HEK293 (cell line): ENCODE results near the gene NEB.

Source experiments
- GFI1B ChIP-seq: fragments of 450-650 bp; formaldehyde crosslinking; IDR thresholded peaks from 2 replicates; pipeline ENCODE4 v1.5.1; 2016; ENCODE audit warnings: missing biosample characterization, missing genetic modification characterization
- TF ChIP-seq, protein P1 (sequence below): fragments of 450-650 bp; formaldehyde crosslinking; IDR thresholded peaks from 2 replicates; pipeline ENCODE4 v1.5.1; 2016; ENCODE audit warnings: missing biosample characterization, missing genetic modification characterization

NEB gene

DNA sequence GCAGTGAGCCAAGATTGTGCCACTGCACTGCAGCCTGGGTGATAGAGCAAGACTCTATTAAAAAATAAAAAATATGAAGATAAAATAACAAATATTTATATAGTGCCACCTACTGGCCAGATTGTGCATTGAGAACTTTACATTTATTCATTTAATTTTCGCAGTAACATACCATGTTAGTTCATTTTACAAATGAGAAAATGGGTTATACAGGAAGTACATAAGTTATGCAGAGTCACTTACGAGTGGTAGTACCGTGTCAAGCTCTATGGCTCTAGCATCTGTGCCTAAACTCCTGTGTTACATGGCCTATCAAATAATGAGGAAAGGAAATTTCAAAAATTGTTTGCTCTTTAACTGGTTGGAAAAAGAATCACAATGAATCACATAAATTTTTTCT lies 296.6 kb downstream of the NEB start (continued):
- TF ChIP-seq, protein P1, sequence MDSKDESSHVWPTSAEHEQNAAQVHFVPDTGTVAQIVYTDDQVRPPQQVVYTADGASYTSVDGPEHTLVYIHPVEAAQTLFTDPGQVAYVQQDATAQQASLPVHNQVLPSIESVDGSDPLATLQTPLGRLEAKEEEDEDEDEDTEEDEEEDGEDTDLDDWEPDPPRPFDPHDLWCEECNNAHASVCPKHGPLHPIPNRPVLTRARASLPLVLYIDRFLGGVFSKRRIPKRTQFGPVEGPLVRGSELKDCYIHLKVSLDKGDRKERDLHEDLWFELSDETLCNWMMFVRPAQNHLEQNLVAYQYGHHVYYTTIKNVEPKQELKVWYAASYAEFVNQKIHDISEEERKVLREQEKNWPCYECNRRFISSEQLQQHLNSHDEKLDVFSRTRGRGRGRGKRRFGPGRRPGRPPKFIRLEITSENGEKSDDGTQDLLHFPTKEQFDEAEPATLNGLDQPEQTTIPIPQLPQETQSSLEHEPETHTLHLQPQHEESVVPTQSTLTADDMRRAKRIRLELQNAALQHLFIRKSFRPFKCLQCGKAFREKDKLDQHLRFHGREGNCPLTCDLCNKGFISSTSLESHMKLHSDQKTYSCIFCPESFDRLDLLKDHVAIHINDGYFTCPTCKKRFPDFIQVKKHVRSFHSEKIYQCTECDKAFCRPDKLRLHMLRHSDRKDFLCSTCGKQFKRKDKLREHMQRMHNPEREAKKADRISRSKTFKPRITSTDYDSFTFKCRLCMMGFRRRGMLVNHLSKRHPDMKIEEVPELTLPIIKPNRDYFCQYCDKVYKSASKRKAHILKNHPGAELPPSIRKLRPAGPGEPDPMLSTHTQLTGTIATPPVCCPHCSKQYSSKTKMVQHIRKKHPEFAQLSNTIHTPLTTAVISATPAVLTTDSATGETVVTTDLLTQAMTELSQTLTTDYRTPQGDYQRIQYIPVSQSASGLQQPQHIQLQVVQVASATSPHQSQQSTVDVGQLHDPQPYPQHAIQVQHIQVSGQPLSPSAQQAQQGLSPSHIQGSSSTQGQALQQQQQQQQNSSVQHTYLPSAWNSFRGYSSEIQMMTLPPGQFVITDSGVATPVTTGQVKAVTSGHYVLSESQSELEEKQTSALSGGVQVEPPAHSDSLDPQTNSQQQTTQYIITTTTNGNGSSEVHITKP = no peak
- TF ChIP-seq GFI1B (tag by site-specific recombination) = no peak
